GM20000 (cell line): ENCODE results near the gene ATF7IP.

Experiments used
- DNase-seq: peaks from one replicate; pipeline ENCODE4 v3.0.0; 2012; ENCODE audit warnings: low spot score
- CTCF ChIP-seq: IDR thresholded peaks from 2 replicates; pipeline ENCODE4 v1.5.1; 2012; ENCODE audit warnings: mild to moderate bottlenecking, control low read depth; ENCODE audit errors: extremely low read depth, missing control alignments

Gene ATF7IP

GRCh38 chr12:14424545-14424944, 59.1 kb downstream of the ATF7IP start:
- no peak for TF ChIP-seq CTCF
- DNase-seq, result no peak

GRCh38 chr12:14426792-14427191, 61.3 kb downstream of the ATF7IP start:
- DNase-seq, result no peak
- TF ChIP-seq CTCF, result no peak

- no peak for DNase-seq
Observed at GRCh38 chr12:14427929-14428328, 62.4 kb downstream of the ATF7IP start.

GRCh38 chr12:14430394-14430986, 65.0 kb downstream of the ATF7IP start:
- no peak for DNase-seq
- no peak for TF ChIP-seq CTCF

More at GRCh38 chr12:14427929-14428328, 62.4 kb downstream of the ATF7IP start:
- no peak for TF ChIP-seq CTCF

DNA sequence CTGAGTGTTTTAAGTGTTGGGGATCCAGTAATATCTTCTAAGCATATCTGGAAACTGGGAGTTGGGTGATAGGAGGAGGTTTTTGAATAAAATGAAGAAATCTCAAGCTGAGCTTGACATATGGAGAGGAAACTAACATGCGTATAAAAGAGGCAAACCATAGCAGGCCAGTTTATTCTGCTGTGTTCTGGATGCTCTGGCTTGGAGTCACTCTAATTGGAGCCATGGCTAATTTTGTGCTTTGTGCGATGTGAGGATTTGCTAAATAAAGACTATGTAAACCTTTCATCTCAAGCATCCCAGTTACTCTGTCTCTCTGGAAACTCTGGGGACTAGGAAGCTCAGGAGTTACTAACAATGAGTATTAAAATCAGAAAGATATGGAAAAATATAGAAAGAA, 66.5 kb downstream of the ATF7IP start:
- no peak for DNase-seq

GRCh38 chr12:14435627-14436026, 70.1 kb downstream of the ATF7IP start:
- no peak for DNase-seq
- no peak for TF ChIP-seq CTCF

More for the DNA sequence above, 66.5 kb downstream of the ATF7IP start:
- TF ChIP-seq CTCF, result no peak

- DNase-seq, result no peak
- no peak for TF ChIP-seq CTCF
Observed at GRCh38 chr12:14442221-14442881, 76.9 kb downstream of the ATF7IP start.
